Activated T-helper 1 cell treated with anti-CD3 and anti-CD28 coated beads, Interleukin-12 subunit alpha, Interleukin-12 subunit beta, Interleukin-2, Interleukin-4 antibody, amounts not matched to agents 30 ng/mL and 10 ng/mL and 1 ng/mL, durations not matched to agents 14 hours and 24 hours and 36 hours (primary cell): ENCODE data around the gene ESRRA. TPM values are rescaled to one million over a fixed set of nuclear protein-coding genes. Genes with fewer than 3 reads are reported as not detected.
A peak's percentile ranks its signal among the peaks of the same experiment; 100 is the strongest.
"Not testable (repeated sequence)": the region's sequence is repeated elsewhere in the genome, so short reads cannot be mapped to it uniquely, and the experiment has no call there.

Source experiments
- DNase-seq: peaks from one replicate; pipeline ENCODE4 v3.0.0; 2021; ENCODE audit warnings: low spot score
- H3K27ac Mint-ChIP-seq: one replicate; pipeline ENCODE4 v1.8.0; 2021; ENCODE audit warnings: mild to moderate bottlenecking, mixed read lengths
- H3K27me3 Mint-ChIP-seq: one replicate; pipeline ENCODE4 v1.8.0; 2022; ENCODE audit warnings: mild to moderate bottlenecking, moderate library complexity, mixed read lengths; ENCODE audit not compliant: insufficient read depth
- H3K36me3 Mint-ChIP-seq: one replicate; pipeline ENCODE4 v1.8.0; 2021; ENCODE audit warnings: low read depth, mixed read lengths
- H3K4me1 Mint-ChIP-seq: one replicate; pipeline ENCODE4 v1.8.0; 2021; ENCODE audit warnings: low read depth, mixed read lengths
- H3K4me3 Mint-ChIP-seq: one replicate; pipeline ENCODE4 v1.8.0; 2021; ENCODE audit warnings: mild to moderate bottlenecking, moderate library complexity, mixed read lengths
- H3K9me3 Mint-ChIP-seq: one replicate; pipeline ENCODE4 v1.8.0; 2021; ENCODE audit warnings: mixed read lengths
- intact Hi-C: fragments of 100-400 bp; cut with micrococcal nuclease; formaldehyde crosslinking; loops from one replicate; pipeline ENCODE4 v1.15.1; 2024
- total RNA-seq: library from RNA; stranded (reverse); gene quantifications from 2 replicates; pipeline ENCODE4 v1.2.3, GENCODE V29; 2022

The ESRRA gene
- total RNA-seq, 1 donor from 2014 or later = 64.4 TPM

DNA sequence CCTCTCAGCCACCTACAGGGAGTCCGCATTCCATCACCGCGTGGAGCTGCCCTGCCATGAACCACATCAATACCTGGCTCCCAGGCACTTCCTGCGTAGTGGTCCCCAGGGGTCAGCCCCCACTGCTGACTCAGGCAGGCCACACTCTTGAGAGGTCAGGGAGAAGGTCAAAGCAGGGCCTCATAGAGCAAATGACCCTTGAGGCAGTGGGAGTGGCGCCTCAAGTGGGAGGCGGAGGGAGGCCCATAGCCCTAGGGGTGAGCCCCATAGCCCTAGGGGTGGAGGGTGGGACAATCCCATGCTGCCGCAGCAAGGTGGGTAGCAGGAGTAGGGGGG is 17.6 kb downstream of the ESRRA start:
- Mint-ChIP-seq H3K9me3 (no peaks in the 10 kb centered on the region), H3K4me1 (peaks cover 22% of the 10 kb centered on the region), H3K36me3 (peaks cover 10% of the 10 kb centered on the region), H3K27ac (no peak overlapping the region), H3K4me3 (no peak overlapping the region), H3K27me3 (no peaks in the 10 kb centered on the region)
- intact Hi-C loops = no loop called here
- DNase-seq = no peak

DNA sequence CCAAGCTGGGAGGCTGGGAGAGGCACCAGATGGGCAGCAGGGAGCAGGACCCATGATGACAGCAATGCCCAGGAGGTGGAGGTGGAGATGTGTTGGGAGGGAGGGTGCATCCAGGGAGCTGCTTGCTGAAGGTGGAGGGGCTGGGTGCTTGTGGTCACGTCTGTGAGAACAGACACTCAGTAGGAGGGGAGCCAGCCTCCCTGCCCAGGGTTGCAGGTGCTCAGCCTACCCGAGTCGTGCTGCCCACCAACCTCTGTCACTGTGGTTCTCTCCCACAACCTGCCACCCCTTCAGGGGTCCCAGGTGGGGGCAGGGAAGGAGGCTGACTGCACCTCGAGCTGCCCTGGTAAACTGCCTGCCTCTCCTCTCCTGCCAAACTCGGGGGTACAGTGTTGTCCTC is 18.0 kb downstream of the ESRRA start:
- Mint-ChIP-seq H3K27ac (no peak overlapping the region), H3K4me1 (peaks cover 22% of the 10 kb centered on the region), H3K27me3 (no peaks in the 10 kb centered on the region), H3K36me3 (peaks cover 10% of the 10 kb centered on the region), H3K4me3 (no peak overlapping the region), H3K9me3 (no peaks in the 10 kb centered on the region)
- DNase-seq = no peak
- intact Hi-C loops = no loop called here

DNA sequence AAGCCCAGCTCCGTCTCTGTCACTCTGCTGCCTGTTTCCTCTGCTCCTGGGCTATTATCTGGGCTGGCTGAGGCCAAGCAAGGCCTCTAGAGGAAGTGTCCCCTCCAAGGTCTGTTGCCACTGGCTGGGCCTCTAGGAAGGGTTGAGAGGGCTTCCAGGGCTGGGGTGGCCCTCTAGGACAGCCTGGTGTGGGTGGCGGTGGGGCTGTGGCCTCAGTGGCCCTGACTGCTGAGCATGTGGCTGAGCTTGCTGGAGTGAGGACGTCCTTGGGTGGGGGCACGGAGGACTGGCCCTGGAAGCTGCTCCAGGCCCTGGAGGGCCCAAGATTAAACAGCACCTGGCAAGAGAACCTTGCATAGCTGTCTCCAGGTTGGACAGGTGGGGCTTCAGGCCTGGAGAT is 18.7 kb downstream of the ESRRA start:
- H3K27me3 Mint-ChIP-seq, H3K9me3 Mint-ChIP-seq, H3K4me3 Mint-ChIP-seq, DNase-seq, intact Hi-C loops, H3K27ac Mint-ChIP-seq: not testable (repeated sequence)
- peaks cover 10% of the 10 kb centered on the region for H3K36me3 Mint-ChIP-seq
- H3K4me1 Mint-ChIP-seq = peaks cover 20% of the 10 kb centered on the region

DNA sequence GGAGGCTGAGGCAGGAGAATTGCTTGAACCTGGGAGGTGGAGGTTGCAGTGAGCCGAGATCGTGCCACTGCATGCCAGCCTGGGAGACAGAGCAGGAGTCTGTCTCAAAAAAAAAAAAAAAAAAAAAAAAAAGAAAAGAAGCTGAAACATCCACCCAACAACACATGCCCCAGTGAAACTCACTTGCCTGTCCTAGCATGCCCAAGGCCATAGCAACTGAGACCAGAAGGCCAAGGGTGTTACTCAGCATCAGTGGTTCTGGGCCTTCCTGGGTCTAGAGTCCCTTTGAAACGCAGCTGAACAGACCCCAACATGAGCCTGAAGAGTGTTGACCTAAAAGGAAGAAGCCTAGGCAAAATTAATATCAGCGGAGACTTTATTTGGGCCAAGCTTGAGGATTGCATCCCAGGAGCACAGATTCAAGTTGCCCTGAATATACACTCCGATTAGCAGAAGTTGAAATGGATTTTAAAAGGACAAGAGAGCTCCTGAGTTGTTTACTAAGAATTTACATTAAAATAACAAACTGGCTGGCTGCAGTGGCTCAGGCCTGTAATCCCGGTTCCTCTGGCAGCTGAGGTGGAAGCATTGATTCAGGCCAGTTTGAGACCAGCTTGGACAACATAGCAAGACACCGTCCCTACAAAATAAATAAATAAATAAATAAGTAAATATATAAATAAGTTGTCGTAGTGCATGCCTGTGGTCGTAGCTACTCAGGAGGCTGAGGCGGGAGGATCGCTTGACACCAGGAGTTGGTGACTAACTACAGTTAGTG is 19.6 kb downstream of the ESRRA start:
- DNase-seq = no peak
- Mint-ChIP-seq H3K36me3 (peaks cover 10% of the 10 kb centered on the region), H3K9me3 (no peaks in the 10 kb centered on the region), H3K27me3 (no peaks in the 10 kb centered on the region), H3K27ac (no peak overlapping the region), H3K4me3 (no peak overlapping the region), H3K4me1 (peaks cover 11% of the 10 kb centered on the region)
- intact Hi-C loops = no loop called here

DNA sequence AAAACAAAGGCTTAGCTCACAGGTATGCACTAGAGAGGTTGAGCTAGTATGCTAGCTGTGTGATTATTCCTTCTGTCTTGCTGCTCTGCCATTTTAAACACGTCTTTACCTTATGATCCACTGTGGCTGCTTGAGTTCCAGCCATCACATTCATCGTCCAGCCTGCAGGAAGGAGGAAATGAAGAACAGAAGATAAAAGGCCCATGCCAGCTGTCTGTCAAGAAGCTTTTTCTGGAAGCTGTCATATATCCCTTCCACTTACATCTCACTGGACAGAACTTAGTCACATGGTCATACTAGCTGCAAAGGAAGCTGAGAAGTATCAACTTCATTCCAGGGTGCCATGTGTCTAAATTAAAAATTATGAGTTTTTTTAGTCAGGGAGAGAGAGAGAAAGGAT is 22.1 kb downstream of the ESRRA start:
- intact Hi-C loops = no loop called here
- no peaks in the 10 kb centered on the region for H3K36me3 Mint-ChIP-seq
- H3K9me3 Mint-ChIP-seq = no peaks in the 10 kb centered on the region
- H3K27me3 Mint-ChIP-seq = no peaks in the 10 kb centered on the region
- no peak overlapping the region for H3K27ac Mint-ChIP-seq
- H3K4me3 Mint-ChIP-seq = no peak overlapping the region
- H3K4me1 Mint-ChIP-seq = peaks cover 7% of the 10 kb centered on the region
- no peak for DNase-seq

DNA sequence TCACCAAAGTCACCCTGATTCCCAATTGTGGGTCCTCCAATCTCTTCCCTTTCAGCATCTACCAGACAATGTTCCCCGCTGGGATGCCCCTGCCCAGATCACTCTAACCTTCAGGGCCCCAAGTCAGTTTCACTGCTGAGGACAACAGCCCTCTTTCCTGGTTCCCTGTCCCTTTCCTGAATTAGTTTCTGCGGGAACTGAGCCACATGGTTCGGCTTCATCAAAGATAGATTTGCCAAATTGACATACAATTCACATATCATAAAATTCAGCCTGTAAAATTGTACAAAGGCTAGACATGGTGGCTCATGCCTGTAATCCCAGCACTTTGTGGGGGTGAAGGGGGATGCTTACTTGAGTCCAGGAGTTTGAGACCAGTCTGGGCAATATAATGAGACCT is 22.7 kb downstream of the ESRRA start:
- DNase-seq = no peak
- Mint-ChIP-seq H3K27me3 (no peaks in the 10 kb centered on the region), H3K27ac (no peak overlapping the region), H3K9me3 (no peaks in the 10 kb centered on the region), H3K4me3 (no peak overlapping the region), H3K36me3 (no peaks in the 10 kb centered on the region), H3K4me1 (peaks cover 7% of the 10 kb centered on the region)
- intact Hi-C loops = no loop called here

DNA sequence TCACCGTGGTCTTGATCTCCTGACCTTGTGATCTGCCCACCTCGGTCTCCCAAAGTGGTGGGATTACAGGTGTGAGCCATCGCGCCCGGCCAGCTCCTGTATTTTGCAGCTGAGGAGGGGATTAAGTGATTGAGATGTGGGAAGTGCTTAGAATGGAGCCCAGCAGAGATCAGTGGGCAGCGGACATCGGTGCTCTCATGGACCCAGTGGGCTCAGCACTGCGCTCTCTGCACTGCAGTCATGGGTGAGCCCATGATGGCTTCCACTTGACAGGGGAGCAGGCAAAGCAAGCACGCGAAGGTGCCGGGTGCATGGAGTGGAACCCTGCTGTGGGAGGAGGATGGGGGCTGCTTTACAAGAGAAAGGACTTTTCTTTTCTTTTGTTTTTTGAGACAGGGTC is 25.6 kb downstream of the ESRRA start:
- Mint-ChIP-seq H3K4me1 (peaks cover 16% of the 10 kb centered on the region), H3K4me3 (no peak overlapping the region), H3K27ac (no peak overlapping the region), H3K27me3 (no peaks in the 10 kb centered on the region), H3K36me3 (peaks cover 8% of the 10 kb centered on the region), H3K9me3 (no peaks in the 10 kb centered on the region)
- intact Hi-C loops = loop anchor here (1.0 kb wide), 2 partner anchors 9 to 13 kb away; partner anchors contain the start of genes CCDC88B and PRDX5
- DNase-seq = no peak

DNA sequence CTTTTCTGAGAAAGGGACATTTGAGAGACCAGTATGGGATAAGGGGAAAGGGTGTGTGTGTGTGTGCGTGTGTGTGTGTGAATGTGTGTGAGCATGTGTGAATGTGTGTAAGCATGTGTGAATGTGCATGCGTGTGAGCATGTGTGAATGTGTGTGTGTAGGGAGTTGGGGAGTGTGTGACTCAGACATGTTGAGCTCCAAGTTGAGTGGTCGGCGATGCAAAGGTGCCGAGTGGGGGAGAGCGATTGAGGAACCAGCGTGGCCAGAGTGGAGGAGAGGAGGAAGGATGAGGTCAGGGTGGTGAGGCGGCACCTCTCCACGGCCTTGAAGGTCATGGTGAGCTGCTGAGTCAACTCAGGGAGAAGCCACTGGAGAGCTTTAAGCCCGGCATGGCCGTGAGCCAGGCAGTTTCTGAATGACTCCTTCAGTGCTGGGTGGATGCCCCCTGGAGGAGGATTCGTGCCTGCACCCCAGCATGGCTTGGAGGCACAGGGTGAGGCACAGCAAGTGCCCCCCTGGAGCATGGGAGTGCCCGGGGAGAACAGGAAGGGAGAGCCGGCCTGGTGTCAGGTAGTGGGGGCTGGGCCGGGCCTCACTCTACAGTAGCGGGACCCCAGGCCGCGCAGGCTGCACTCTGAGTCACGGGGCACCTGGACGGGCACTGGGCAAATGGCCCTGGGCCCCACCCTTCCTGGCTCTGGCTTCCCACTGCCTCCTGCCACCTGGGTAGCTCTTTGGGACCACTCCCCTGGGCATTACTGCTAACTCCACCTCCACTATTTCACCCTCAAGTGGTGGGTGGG is 26.4 kb downstream of the ESRRA start:
- peak overlapping the region; percentile 85 for H3K27ac Mint-ChIP-seq
- peak overlapping the region; percentile 4 for H3K4me3 Mint-ChIP-seq
- H3K27me3 Mint-ChIP-seq = no peaks in the 10 kb centered on the region
- no peaks in the 10 kb centered on the region for H3K9me3 Mint-ChIP-seq
- DNase-seq = peak; percentile 66
- peaks cover 8% of the 10 kb centered on the region for H3K36me3 Mint-ChIP-seq
- intact Hi-C loops = loop anchor here (1.0 kb wide), 2 partner anchors 9 to 13 kb away; partner anchors contain the start of genes CCDC88B and PRDX5
- peaks cover 16% of the 10 kb centered on the region for H3K4me1 Mint-ChIP-seq

DNA sequence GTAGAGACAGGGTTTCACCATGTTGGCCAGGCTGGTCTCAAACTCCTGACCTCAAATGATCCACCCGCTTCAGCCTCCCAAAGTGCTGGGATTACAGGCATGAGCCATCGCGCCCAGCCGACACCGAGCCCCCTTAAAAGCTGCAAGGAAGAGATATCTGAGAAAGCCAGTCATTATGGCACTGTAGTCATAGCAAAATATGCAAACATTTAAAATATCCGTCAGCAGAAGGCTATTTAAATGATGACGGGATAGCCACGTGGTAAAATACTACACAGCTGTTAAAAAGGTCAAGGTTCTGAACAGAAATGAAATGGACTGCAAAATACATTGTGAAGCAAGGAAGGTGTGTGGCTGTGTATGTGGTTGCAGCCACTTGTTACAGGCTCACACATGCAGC is 28.2 kb downstream of the ESRRA start:
- H3K27me3 Mint-ChIP-seq = no peaks in the 10 kb centered on the region
- H3K36me3 Mint-ChIP-seq = peaks cover 10% of the 10 kb centered on the region
- intact Hi-C loops = no loop called here
- H3K27ac Mint-ChIP-seq = no peak overlapping the region
- H3K4me1 Mint-ChIP-seq = peaks cover 28% of the 10 kb centered on the region
- no peak overlapping the region for H3K4me3 Mint-ChIP-seq
- no peaks in the 10 kb centered on the region for H3K9me3 Mint-ChIP-seq
- no peak for DNase-seq

DNA sequence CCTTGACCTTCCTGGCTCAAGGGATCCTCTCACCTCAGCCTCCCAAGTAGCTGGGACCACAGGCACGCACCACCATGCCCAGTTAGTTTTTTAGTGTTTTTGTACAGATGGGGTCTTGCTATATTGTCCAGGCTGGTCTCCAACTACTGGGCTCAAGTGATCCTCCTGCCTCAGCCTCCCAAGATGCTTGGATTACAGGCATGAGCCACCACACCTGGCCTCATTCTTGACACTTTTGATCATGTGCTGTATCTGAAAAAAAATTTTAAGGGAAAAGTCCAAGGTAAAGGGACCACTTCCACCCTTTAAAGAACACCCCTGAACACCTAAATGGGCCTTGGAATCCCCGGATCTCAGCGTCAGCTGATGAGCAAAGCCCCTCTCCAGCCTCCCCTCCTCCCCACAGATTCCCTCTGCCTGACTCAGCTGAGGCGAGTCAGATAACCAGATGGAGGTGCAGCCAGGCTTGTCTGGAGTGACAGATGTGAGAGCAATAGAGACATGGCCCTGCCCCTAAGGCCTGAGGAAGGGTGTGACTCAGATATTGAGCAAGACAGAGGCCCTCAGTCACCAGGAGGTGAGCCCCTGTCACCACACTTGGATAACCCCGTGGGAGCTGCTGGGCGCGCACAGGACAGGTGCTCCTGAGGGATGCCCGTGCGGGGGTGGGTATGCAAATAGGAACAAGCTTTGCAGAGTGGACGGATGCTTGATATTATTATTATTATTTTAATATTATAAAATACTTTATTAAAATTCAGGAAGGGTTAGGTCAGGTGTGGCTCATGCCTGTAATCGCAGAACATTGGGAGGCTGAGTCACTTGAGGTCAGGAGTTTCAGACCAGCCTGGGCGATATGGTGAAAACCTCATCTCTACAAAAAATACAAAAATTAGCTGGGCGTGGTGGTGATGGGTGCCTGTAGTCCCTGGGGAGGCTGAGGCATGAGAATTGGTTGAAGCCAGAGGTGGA is 29.7 kb downstream of the ESRRA start:
- Mint-ChIP-seq H3K27ac (peak overlapping the region; percentile 76), H3K9me3 (no peaks in the 10 kb centered on the region), H3K4me1 (peaks cover 39% of the 10 kb centered on the region), H3K36me3 (peaks cover 10% of the 10 kb centered on the region), H3K27me3 (no peaks in the 10 kb centered on the region), H3K4me3 (no peak overlapping the region)
- intact Hi-C loops = no loop called here
- no peak for DNase-seq

DNA sequence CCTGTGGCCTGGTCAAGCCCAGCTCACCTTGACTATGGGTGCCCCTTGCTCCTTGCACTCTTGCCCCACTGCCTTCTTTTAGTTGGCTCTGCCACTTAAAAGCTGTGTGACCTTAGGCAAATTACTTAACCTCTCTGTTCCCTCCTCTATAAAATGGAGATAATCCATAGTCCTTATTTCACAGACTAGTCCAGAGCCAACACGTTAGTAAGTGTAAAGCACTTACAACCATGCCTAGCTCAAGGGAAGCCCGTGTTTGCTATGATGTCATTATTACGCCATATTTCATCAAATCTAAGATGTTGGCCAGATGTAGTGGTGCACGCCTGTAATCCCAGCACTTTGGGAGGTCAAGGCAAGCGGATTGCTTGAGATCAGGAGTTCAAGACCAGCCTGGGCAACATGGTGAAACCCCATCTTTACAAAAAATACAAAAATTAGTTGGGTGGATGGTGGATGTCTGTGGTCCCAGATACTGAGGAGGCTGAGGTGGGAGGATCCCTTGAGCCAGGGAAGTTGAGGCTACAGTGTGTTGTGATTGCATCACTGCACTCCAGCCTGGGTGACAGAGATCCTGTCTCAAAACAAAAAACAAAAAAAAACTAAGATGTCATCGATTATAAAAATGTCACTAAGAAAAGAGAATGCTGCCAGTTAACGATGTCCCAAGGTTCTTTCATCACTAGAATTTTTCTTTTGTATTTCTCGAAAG is 32.4 kb downstream of the ESRRA start:
- H3K36me3 Mint-ChIP-seq = peaks cover 10% of the 10 kb centered on the region
- intact Hi-C loops = no loop called here
- H3K27me3 Mint-ChIP-seq = no peaks in the 10 kb centered on the region
- H3K4me1 Mint-ChIP-seq = peaks cover 41% of the 10 kb centered on the region
- no peaks in the 10 kb centered on the region for H3K9me3 Mint-ChIP-seq
- no peak overlapping the region for H3K27ac Mint-ChIP-seq
- DNase-seq = no peak
- H3K4me3 Mint-ChIP-seq = peak overlapping the region; percentile 26

DNA sequence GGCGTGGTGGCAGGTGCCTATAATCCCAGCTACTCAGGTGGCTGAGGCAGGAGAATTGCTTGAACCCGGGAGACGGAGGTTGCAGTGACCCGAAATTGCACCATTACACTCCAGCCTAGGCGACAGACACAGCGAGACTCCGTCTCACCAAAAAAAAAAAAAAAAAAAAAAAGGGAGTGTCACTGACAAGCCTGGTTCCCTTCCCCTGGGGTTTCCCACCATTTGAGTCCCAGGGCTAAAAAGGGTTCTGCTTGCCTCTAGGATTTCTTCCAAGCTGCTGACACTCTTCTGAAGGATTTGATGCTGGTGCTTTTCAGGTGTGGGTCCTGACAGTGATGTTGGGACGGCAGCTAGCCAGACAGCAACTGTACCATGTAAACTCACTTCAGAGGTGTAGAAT is 33.4 kb downstream of the ESRRA start:
- Mint-ChIP-seq H3K9me3 (no peaks in the 10 kb centered on the region), H3K4me1 (peaks cover 41% of the 10 kb centered on the region), H3K36me3 (peaks cover 9% of the 10 kb centered on the region), H3K27me3 (no peaks in the 10 kb centered on the region), H3K27ac (peak overlapping the region; percentile 94), H3K4me3 (peak overlapping the region; percentile 91)
- intact Hi-C loops = no loop called here
- no peak for DNase-seq
